GM19372 (cell line): ENCODE data around the gene STAMBPL1.

Experiments
- ATAC-seq: cut with Tn5 transposase; IDR thresholded peaks from one replicate; pipeline ENCODE4 v1.9.1; 2021; ENCODE audit warnings: mild to moderate bottlenecking, low read depth, moderate library complexity; ENCODE audit not compliant: unreplicated experiment

The STAMBPL1 gene

GRCh38 chr10:88944813-88945212, 64.8 kb downstream of the STAMBPL1 start:
- no peak for ATAC-seq

GRCh38 chr10:88946200-88946599, 66.2 kb downstream of the STAMBPL1 start:
- no peak for ATAC-seq

- ATAC-seq, result no peak
Observed at GRCh38 chr10:88946965-88947590, 67.0 kb downstream of the STAMBPL1 start.

- no peak for ATAC-seq
Observed at GRCh38 chr10:88949051-88949450, 69.0 kb downstream of the STAMBPL1 start.

- no peak for ATAC-seq
Observed at GRCh38 chr10:88949912-88950837, 70.1 kb downstream of the STAMBPL1 start.

GRCh38 chr10:88952647-88953111, 72.6 kb downstream of the STAMBPL1 start, which contains the start of gene ACTA2:
ACTA2 (minus strand) TSS chr10:88952773; CDS start chr10:88948930, 3,843 bp downstream.
- no peak for ATAC-seq

- no peak for ATAC-seq
Observed at GRCh38 chr10:88953662-88954061, 73.6 kb downstream of the STAMBPL1 start.

- no peak for ATAC-seq
Observed at GRCh38 chr10:88954458-88955083, 74.5 kb downstream of the STAMBPL1 start.

- ATAC-seq, result no peak
Observed at GRCh38 chr10:88957381-88957780, 77.3 kb downstream of the STAMBPL1 start.

GRCh38 chr10:88958721-88959120, 78.7 kb downstream of the STAMBPL1 start:
- no peak for ATAC-seq

- no peak for ATAC-seq
Observed at GRCh38 chr10:88960802-88961201, 80.8 kb downstream of the STAMBPL1 start.

GRCh38 chr10:88961266-88961665, 81.2 kb downstream of the STAMBPL1 start:
- ATAC-seq, result no peak

- no peak for ATAC-seq
Observed at GRCh38 chr10:88962336-88962735, 82.3 kb downstream of the STAMBPL1 start.

- no peak for ATAC-seq
Observed at GRCh38 chr10:88963318-88963717, 83.3 kb downstream of the STAMBPL1 start.

GRCh38 chr10:88964360-88964759, 84.3 kb downstream of the STAMBPL1 start:
- ATAC-seq, result no peak

- no peak for ATAC-seq
Observed at GRCh38 chr10:88964869-88965415, 84.9 kb downstream of the STAMBPL1 start.

- no peak for ATAC-seq
Observed at GRCh38 chr10:88966797-88967196, 86.8 kb downstream of the STAMBPL1 start.

GRCh38 chr10:88968391-88968790, 88.3 kb downstream of the STAMBPL1 start:
- no peak for ATAC-seq

- no peak for ATAC-seq
Observed at GRCh38 chr10:88971221-88972061, 91.4 kb downstream of the STAMBPL1 start.
